Measurements from ENCODE around the gene POU2F1.

DNA sequence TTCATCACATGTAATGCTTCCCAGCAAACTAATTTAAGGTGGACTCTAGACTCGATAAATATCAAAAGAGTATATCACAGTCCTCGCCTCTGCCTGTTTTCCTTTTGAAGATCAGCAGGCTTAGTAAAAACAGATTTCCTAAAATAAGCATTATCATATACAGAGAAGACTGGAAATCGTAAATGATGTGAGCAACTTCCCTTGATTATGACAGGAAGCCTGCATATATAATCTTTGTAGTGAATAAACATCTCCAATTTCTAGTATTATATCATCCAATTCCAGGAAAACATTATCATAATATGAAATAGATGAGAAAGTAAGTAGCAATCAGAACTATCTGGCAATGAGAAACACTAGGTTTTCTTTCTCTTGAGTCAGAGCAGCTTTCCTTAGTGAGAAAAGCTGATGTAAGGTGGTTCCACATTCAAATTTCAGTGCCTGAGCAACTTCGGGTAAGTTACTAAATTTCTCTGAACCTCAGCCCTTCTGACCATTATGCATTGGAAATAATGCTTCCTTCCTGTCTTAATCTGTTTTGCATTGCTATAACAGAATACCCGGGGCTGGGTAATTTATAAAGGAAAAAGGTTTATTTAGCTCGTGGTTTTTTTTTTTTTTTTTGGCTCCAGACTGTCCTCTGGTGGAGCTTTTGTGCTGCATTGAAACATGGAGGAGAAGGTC lies 12.6 kb upstream of the POU2F1 start:
- TF ChIP-seq, protein P1, sequence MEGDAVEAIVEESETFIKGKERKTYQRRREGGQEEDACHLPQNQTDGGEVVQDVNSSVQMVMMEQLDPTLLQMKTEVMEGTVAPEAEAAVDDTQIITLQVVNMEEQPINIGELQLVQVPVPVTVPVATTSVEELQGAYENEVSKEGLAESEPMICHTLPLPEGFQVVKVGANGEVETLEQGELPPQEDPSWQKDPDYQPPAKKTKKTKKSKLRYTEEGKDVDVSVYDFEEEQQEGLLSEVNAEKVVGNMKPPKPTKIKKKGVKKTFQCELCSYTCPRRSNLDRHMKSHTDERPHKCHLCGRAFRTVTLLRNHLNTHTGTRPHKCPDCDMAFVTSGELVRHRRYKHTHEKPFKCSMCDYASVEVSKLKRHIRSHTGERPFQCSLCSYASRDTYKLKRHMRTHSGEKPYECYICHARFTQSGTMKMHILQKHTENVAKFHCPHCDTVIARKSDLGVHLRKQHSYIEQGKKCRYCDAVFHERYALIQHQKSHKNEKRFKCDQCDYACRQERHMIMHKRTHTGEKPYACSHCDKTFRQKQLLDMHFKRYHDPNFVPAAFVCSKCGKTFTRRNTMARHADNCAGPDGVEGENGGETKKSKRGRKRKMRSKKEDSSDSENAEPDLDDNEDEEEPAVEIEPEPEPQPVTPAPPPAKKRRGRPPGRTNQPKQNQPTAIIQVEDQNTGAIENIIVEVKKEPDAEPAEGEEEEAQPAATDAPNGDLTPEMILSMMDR (IDR thresholded peaks at IDR 0.05) = no peak
- no peak for TF ChIP-seq POLR2A (IDR thresholded peaks at IDR 0.05)
